ENCODE data around the gene NFATC2.
A peak's percentile ranks its signal among the peaks of the same experiment; 100 is the strongest.

DNA sequence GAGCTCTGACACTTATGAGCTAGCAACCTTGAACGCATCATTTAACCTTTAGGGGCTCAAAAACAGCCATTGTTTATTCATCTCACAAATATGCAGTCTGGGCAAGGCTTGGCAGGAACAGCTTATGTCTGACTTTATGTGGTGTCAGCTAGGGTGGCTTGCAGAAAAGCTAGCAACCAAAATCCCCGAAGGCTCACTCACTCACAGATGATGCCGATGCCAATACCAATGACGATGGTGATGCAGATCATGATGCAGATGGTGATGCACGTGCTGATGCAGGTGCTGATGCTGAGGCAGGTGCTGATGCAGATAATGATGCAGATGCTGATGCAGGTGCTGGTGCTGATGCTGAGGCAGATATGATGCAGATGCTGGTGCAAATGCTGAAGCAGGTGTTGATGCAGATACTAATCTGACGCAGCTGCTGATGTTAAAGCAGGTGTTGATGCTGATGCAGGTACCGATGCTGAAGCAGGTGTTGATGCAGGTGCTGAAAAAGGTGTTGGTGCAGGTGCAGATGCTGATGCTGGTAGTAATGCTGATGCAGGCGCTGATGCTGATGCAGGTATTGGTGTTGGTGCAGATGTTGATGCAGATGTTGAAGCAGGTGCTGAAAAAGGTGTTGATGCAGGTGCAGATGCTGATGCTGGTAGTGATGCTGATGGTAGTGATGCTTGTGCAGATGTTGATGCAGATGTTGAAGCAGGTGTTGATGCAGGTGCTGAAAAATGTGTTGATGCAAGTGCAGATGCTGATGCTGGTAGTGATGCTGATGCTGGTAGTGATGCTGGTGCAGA lies 195.6 kb downstream of the NFATC2 start:
- TF ChIP-seq SIN3A (IDR thresholded peaks at IDR 0.05; ENCODE audit: borderline replicate concordance, low read depth, low read length) (no peak), EP300 (IDR thresholded peaks at IDR 0.05; ENCODE audit: borderline replicate concordance in 1 of 2, low read depth in 1 of 2, low read length in 1 of 2) (0 out of 4 replicates have a peak, but pooled peaks of 1 of the 2 experiments have one; percentile 29), GATA2 (CRISPR knock-in tag; IDR thresholded peaks at IDR 0.05) (peak; percentile 13; the same call in 1 of the 2 replicates)
- TF ChIP-seq, protein P1, sequence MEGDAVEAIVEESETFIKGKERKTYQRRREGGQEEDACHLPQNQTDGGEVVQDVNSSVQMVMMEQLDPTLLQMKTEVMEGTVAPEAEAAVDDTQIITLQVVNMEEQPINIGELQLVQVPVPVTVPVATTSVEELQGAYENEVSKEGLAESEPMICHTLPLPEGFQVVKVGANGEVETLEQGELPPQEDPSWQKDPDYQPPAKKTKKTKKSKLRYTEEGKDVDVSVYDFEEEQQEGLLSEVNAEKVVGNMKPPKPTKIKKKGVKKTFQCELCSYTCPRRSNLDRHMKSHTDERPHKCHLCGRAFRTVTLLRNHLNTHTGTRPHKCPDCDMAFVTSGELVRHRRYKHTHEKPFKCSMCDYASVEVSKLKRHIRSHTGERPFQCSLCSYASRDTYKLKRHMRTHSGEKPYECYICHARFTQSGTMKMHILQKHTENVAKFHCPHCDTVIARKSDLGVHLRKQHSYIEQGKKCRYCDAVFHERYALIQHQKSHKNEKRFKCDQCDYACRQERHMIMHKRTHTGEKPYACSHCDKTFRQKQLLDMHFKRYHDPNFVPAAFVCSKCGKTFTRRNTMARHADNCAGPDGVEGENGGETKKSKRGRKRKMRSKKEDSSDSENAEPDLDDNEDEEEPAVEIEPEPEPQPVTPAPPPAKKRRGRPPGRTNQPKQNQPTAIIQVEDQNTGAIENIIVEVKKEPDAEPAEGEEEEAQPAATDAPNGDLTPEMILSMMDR (IDR thresholded peaks at IDR 0.05), result no peak
- TF ChIP-seq, protein P2, sequence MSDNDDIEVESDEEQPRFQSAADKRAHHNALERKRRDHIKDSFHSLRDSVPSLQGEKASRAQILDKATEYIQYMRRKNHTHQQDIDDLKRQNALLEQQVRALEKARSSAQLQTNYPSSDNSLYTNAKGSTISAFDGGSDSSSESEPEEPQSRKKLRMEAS (IDR thresholded peaks at IDR 0.05; ENCODE audit: low read depth), result peak; percentile 68
- TF ChIP-seq, protein P3, sequence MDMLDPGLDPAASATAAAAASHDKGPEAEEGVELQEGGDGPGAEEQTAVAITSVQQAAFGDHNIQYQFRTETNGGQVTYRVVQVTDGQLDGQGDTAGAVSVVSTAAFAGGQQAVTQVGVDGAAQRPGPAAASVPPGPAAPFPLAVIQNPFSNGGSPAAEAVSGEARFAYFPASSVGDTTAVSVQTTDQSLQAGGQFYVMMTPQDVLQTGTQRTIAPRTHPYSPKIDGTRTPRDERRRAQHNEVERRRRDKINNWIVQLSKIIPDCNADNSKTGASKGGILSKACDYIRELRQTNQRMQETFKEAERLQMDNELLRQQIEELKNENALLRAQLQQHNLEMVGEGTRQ (IDR thresholded peaks at IDR 0.05; ENCODE audit: borderline replicate concordance, low read depth, low read length), result no peak
